Right ventricle myocardium superior (tissue), 1 donor: ENCODE results near the gene MYCN. TPM values are rescaled to one million over a fixed set of nuclear protein-coding genes. Genes with fewer than 3 reads are reported as not detected.

Source experiments
- ATAC-seq: fragments of 200-7000 bp; cut with Tn5 transposase; one replicate; pipeline ENCODE4 v1.9.1; 2020; ENCODE audit warnings: mild to moderate bottlenecking; ENCODE audit not compliant: poor library complexity
- DNase-seq: peaks from one replicate; pipeline ENCODE4 v3.0.0-alpha.2; 2020
- intact Hi-C: fragments of 100-400 bp; cut with DNase I; formaldehyde crosslinking; loops from one replicate; pipeline ENCODE4 v1.11.2; 2022
- total RNA-seq: library from RNA; stranded (reverse); fragmentation: NEBNext Ultra II Directional; extraction: Animal tissue kit (Norgen Biotek cat#: 25700); gene quantifications from one replicate; pipeline ENCODE4 v1.2.1, GENCODE V29; 2021
- donor health status: DM: no; HTN: yes; CAD: no; lungs with severe emphysema.

The MYCN gene
- total RNA-seq, 1 donor from 2014 or later = 0.24 TPM

- ATAC-seq = no peak
- DNase-seq = no peak
- intact Hi-C loops = loop anchor here (5.0 kb wide), 2 partner anchors 343 to 568 kb away; no protein-coding TSS in a partner anchor
These were observed 1.4 kb upstream of the MYCN start for GRCh38 chr2:15938803-15939555.

GRCh38 chr2:15939556-15939853 is 845 bp upstream of the MYCN start:
- peak; percentile 80 for DNase-seq
- intact Hi-C loops = loop anchor here (5.0 kb wide), 2 partner anchors 343 to 568 kb away; no protein-coding TSS in a partner anchor
- peak; percentile 83 for ATAC-seq

GRCh38 chr2:15940661-15941480 is 521 bp downstream of the MYCN start:
- ATAC-seq (peak; percentile 42), DNase-seq (no peak)
- intact Hi-C loops = loop anchor here (10.0 kb wide), 1 partner anchor 664 kb away; no protein-coding TSS in a partner anchor

- DNase-seq = no peak
- intact Hi-C loops = loop anchor here (10.0 kb wide), 1 partner anchor 663 kb away; no protein-coding TSS in a partner anchor
- ATAC-seq = no peak
These were observed 1.1 kb downstream of the MYCN start for GRCh38 chr2:15941481-15941850.

GRCh38 chr2:15941871-15942710 is 1.7 kb downstream of the MYCN start:
- ATAC-seq = no peak
- intact Hi-C loops = loop anchor here (10.0 kb wide), 1 partner anchor 663 kb away; no protein-coding TSS in a partner anchor
- DNase-seq = no peak

- DNase-seq (no peak), ATAC-seq (no peak)
- intact Hi-C loops = loop anchor here (10.0 kb wide), 1 partner anchor 662 kb away; no protein-coding TSS in a partner anchor
These were observed 2.5 kb downstream of the MYCN start for GRCh38 chr2:15942711-15943345.

- intact Hi-C loops = loop anchor here (10.0 kb wide), 1 partner anchor 661 kb away; no protein-coding TSS in a partner anchor
- peak; percentile 62 for ATAC-seq
- no peak for DNase-seq
These were observed 3.3 kb downstream of the MYCN start for GRCh38 chr2:15943378-15944280.

- DNase-seq = no peak
- no peak for ATAC-seq
- intact Hi-C loops = loop anchor here (10.0 kb wide), 1 partner anchor 660 kb away; no protein-coding TSS in a partner anchor
These were observed 4.1 kb downstream of the MYCN start for GRCh38 chr2:15944325-15945017.

GRCh38 chr2:15945909-15946705 is 5.8 kb downstream of the MYCN start:
- ATAC-seq (no peak), DNase-seq (no peak)
- intact Hi-C loops = loop anchor here (10.0 kb wide), 1 partner anchor 659 kb away; no protein-coding TSS in a partner anchor

- intact Hi-C loops = loop anchor here (10.0 kb wide), 1 partner anchor 658 kb away; no protein-coding TSS in a partner anchor
- no peak for DNase-seq
- no peak for ATAC-seq
These were observed 6.6 kb downstream of the MYCN start for GRCh38 chr2:15946983-15947382.

- DNase-seq = no peak
- intact Hi-C loops = loop anchor here (10.0 kb wide), 1 partner anchor 657 kb away; no protein-coding TSS in a partner anchor
- ATAC-seq = no peak
These were observed 7.1 kb downstream of the MYCN start for GRCh38 chr2:15947431-15947830.

GRCh38 chr2:15948704-15948957 is 8.3 kb downstream of the MYCN start:
- intact Hi-C loops = loop anchor here (10.0 kb wide), 1 partner anchor 656 kb away; no protein-coding TSS in a partner anchor
- DNase-seq = no peak
- no peak for ATAC-seq

- DNase-seq (no peak), ATAC-seq (no peak)
- intact Hi-C loops = loop anchor here (10.0 kb wide), 1 partner anchor 656 kb away; no protein-coding TSS in a partner anchor
These were observed 8.8 kb downstream of the MYCN start for GRCh38 chr2:15949126-15949525.

GRCh38 chr2:15949551-15949950 is 9.2 kb downstream of the MYCN start:
- no peak for ATAC-seq
- DNase-seq = no peak
- intact Hi-C loops = loop anchor here (10.0 kb wide), 1 partner anchor 655 kb away; no protein-coding TSS in a partner anchor

GRCh38 chr2:15950088-15950952 is 10.0 kb downstream of the MYCN start:
- ATAC-seq (no peak), DNase-seq (no peak)
- intact Hi-C loops = no loop called here
